GM12891 (cell line): ENCODE results near the gene FAT2.
"Not testable (repeated sequence)": the region's sequence is repeated elsewhere in the genome, so short reads cannot be mapped to it uniquely, and the experiment has no call there.

Source experiments
- DNase-seq: peaks from one replicate; pipeline ENCODE4 v3.0.0; 2011; ENCODE audit warnings: low spot score; ENCODE audit not compliant: insufficient read length
- FAIRE-seq: peaks from 2 replicates; lab custom pipeline; 2011; peaks lifted over from hg19 to GRCh38; lab: Jason Lieb, UNC
- PAX5 ChIP-seq: IDR thresholded peaks from 2 replicates; pipeline ENCODE4 v1.6.1; 2011; ENCODE audit warnings: low read length, moderate library complexity, mild to moderate bottlenecking; ENCODE audit not compliant: insufficient read depth, severe bottlenecking
- POLR2A ChIP-seq: IDR thresholded peaks from 2 replicates; pipeline ENCODE4 v1.6.1; 2011; ENCODE audit warnings: low read depth, low read length, control low read depth
- POLR2AphosphoS5 ChIP-seq: IDR thresholded peaks from 2 replicates; pipeline ENCODE4 v1.6.1; 2011; ENCODE audit warnings: low read depth, low read length, control low read depth
- POU2F2 ChIP-seq: IDR thresholded peaks from 2 replicates; pipeline ENCODE4 v1.6.1; 2011; ENCODE audit warnings: low read depth, mild to moderate bottlenecking, control low read depth, low read length, moderate library complexity
- SPI1 ChIP-seq: IDR thresholded peaks from 2 replicates; pipeline ENCODE4 v1.6.1; 2011; ENCODE audit warnings: low read depth, low read length, control low read depth
- TAF1 ChIP-seq: IDR thresholded peaks from 2 replicates; pipeline ENCODE4 v1.6.1; 2011; ENCODE audit warnings: low read depth, low read length, control low read depth

Gene FAT2

GRCh38 chr5:151581812-151582583 is 9.1 kb downstream of the FAT2 start:
- FAIRE-seq (no peak), DNase-seq (no peak)
- no peak for TF ChIP-seq TAF1
- no peak for TF ChIP-seq POU2F2
- TF ChIP-seq PAX5, result no peak
- TF ChIP-seq POLR2A, result no peak
- TF ChIP-seq SPI1, result no peak
- TF ChIP-seq POLR2AphosphoS5, result no peak

- TF ChIP-seq POLR2AphosphoS5, result no peak
- no peak for TF ChIP-seq PAX5
- TF ChIP-seq SPI1, result no peak
- no peak for TF ChIP-seq POU2F2
- TF ChIP-seq TAF1, result no peak
- no peak for TF ChIP-seq POLR2A
- FAIRE-seq (no peak), DNase-seq (no peak)
These were observed 9.8 kb downstream of the FAT2 start for GRCh38 chr5:151581347-151581746.

DNA sequence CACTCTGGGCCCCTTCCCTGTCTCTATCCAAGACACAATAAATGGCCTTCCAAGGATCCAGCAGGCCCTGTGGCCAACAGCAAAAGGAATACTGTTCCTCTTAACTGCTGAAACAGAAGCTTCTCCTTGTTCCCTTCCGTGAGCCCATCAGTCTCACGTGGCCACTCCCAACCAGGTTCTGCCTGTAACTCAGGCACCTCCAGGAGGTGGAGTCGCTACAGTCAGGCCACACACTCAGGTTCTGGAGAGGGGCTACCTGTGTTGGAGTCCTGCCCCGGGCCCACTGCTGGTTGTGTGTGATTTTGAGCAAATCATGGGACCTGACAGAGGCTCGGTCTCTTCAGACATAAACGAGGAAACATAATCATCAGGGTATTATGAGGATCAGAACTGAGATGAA is 10.3 kb downstream of the FAT2 start:
- DNase-seq (no peak), FAIRE-seq (no peak)
- TF ChIP-seq PAX5, result no peak
- TF ChIP-seq POLR2AphosphoS5, result no peak
- TF ChIP-seq POU2F2, result no peak
- no peak for TF ChIP-seq POLR2A
- TF ChIP-seq SPI1, result no peak
- TF ChIP-seq TAF1, result no peak

GRCh38 chr5:151580239-151580638 is 10.9 kb downstream of the FAT2 start:
- DNase-seq (no peak), FAIRE-seq (no peak)
- TF ChIP-seq SPI1 (no peak), POLR2A (no peak), POLR2AphosphoS5 (no peak), PAX5 (no peak), POU2F2 (no peak), TAF1 (no peak)

- DNase-seq, FAIRE-seq: not testable (repeated sequence)
These were observed 12.0 kb downstream of the FAT2 start for GRCh38 chr5:151579146-151579545.

- DNase-seq, result no peak
- TF ChIP-seq SPI1 (no peak), POLR2A (no peak), PAX5 (no peak), POU2F2 (no peak), TAF1 (no peak), POLR2AphosphoS5 (no peak)
- no peak for FAIRE-seq
These were observed 12.7 kb downstream of the FAT2 start for GRCh38 chr5:151578326-151579025.

DNA sequence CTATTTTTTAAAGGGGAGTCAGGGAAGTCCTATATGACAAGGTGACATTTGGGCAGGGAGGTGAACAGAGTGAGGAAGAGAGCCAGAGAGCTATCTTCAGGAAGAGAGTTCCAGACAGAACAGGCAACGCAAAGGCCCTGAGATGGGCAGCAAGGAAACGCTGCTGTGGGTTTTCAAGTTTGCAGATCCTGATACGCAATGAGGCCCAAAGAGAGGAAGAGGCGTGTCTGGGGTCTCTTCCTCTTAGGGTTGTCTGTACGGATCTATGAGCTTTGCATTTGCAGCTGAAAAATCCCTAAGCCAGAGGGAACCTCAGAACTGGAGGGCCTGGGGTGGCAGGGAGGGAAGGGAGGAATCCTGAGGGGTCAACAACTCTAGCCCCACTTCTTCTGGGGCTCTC is 13.6 kb downstream of the FAT2 start:
- DNase-seq, result no peak
- no peak for FAIRE-seq
- no peak for TF ChIP-seq POLR2A
- no peak for TF ChIP-seq PAX5
- no peak for TF ChIP-seq SPI1
- TF ChIP-seq TAF1, result no peak
- no peak for TF ChIP-seq POLR2AphosphoS5
- no peak for TF ChIP-seq POU2F2

DNA sequence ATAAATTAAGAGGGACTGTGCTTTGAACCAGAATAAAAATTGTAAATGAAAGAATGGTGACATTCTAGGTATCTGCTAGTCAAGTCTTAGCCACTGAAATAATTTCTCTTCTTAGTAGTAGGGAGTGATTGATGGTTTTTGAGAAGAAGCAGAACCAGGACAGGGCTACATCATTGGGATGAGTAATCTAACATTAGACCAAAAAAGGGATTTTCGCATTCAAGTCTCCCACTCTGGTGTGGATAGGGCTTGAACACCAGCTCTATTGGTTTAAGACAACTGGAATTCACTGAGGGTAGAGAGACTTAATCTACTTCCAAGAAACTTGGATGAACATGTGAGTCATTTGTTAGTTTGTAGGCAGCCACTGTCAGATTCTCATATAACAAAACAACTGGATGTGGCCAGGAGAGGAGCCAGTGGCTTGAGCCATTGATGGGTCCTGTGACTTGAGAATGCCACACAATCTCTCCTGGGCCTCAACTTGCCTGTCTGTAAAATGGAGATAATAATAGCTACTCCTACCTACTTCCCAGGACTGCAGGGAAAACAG is 16.6 kb downstream of the FAT2 start:
- no peak for TF ChIP-seq POLR2A
- TF ChIP-seq PAX5, result no peak
- no peak for TF ChIP-seq POU2F2
- no peak for TF ChIP-seq SPI1
- TF ChIP-seq TAF1, result no peak
- no peak for TF ChIP-seq POLR2AphosphoS5
- no peak for FAIRE-seq

GRCh38 chr5:151572657-151573368 is 18.3 kb downstream of the FAT2 start:
- TF ChIP-seq POLR2AphosphoS5 (no peak), POLR2A (no peak), SPI1 (no peak), POU2F2 (no peak), TAF1 (no peak), PAX5 (no peak)
- no peak for FAIRE-seq
- DNase-seq, result no peak

More for the DNA sequence above, 16.6 kb downstream of the FAT2 start:
- no peak for DNase-seq
